Measurements from ENCODE around the gene GPNMB. TPM values are rescaled to one million over a fixed set of nuclear protein-coding genes. Genes with fewer than 3 reads are reported as not detected.

Gene GPNMB
- total RNA-seq, 1 donor from 2014 or later = 77.5 TPM

DNA sequence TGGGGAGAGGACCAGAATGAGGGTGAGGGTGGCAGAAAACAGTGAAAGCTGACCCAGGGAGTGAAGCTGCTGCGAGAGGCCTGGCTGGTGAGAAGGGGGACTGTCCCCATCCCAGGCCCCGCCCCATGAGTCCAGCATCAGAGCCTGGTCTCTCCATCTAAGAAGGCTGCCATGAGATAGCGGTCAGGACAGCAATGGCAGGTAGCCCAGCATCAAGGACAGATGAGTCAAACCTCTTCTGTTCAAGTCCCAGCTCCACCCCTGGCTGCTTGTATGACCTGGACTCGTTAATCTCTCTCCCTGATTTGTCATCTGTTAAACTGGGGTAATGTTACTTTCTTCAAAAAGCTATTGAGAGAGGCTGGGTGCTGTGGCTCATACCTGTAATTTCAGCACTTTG lies 22.2 kb downstream of the GPNMB start:
- DNase-seq (ENCODE audit: low spot score) = no peak

DNA sequence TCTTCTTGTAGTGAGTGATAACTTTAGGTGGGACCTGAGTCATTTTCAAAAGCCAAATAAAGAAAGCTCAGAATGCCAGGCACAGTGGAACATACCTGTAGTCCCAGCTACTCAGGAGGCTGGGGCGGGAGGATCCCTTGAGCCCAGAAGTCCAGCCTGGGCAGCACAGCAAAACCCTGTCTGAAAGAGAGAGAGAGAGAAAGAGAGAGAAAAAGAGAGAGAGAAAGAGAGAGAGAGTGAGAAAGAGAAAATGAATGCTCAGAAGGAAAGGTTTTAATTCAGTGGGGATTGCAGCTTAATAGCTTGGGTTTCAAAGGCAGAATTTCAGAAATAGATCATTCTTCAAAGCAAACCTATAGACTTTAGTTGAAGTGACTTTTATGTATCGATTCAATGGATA lies 25.7 kb downstream of the GPNMB start:
- no peak for DNase-seq (ENCODE audit: low spot score)

DNA sequence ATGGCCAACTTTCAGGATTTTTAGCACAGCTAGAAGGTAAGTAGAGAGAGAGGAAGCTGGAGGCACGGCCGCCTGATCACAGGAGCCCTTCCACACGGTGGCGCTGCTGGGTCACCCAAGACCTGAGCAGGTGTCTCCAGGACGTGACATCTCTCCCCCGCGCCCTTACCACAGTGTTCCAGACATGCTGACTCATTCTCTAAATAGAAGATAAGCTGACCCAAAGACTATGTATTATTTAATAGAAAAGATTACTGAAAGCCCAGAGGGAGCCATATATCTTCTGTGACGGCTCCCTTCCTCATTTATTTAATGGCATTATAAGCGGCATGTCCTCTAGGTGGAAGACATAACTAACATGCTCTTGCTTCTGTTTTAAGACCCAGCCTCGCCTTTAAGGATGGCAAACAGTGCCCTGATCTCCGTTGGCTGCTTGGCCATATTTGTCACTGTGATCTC lies 26.6 kb downstream of the GPNMB start:
- DNase-seq (ENCODE audit: low spot score) = peak; percentile 80

DNA sequence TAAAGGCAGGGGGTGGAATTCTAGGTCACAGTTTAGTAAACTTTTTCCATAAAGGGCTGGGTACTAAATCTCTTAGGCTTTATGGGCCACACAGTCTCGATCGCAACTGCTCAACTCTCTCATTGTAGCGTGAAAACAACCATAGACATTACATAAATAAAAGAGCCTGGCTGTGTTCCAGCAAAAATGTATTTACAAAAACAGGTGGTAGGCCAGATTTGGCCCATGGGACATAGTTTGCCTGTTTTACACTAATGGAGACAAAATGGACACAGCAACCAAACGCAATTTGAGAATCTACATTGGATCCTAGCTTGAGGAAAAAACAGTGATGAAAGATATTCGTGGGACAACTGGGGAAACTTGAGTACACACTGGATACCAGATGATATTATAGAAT lies 29.3 kb downstream of the GPNMB start:
- no peak for DNase-seq (ENCODE audit: low spot score)

DNA sequence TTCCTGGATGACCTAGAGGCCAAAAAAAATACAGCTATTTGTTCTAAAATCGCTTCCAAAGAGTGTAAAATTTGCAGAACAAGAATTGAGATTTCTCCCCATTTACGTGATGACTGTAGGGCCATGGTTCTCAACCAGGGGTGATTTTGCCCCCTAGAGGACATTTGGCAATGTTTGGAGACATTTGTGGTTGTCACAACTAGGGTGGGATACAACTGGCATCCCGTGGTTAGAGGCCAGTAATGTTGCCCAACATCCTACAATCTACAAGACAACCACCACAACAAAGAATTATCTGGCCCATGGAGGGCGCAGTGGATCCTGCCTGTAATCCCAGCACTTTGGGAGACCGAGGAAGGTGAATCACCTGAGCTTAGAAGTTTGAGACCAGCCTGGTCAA lies 29.8 kb downstream of the GPNMB start:
- no peak for DNase-seq (ENCODE audit: low spot score)

DNA sequence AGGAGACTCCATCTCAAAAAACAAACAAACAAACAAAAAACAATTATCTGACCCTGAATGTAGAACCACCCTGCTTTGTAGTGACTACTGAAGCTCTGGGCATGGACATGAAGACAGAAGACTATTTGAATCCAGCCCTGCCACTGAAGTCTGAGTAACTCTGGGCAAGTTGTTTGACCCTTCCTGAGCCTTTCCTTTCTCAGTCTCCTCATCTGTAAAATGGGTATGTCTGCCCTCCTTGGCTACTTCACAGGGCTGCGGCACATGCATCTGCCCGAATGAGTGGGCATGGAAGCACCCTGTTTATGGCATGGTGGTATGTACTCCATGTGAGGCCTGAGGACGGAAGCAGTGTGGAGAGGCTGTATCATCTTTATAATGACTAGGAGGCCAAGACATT lies 30.4 kb downstream of the GPNMB start:
- DNase-seq (ENCODE audit: low spot score) = no peak

DNA sequence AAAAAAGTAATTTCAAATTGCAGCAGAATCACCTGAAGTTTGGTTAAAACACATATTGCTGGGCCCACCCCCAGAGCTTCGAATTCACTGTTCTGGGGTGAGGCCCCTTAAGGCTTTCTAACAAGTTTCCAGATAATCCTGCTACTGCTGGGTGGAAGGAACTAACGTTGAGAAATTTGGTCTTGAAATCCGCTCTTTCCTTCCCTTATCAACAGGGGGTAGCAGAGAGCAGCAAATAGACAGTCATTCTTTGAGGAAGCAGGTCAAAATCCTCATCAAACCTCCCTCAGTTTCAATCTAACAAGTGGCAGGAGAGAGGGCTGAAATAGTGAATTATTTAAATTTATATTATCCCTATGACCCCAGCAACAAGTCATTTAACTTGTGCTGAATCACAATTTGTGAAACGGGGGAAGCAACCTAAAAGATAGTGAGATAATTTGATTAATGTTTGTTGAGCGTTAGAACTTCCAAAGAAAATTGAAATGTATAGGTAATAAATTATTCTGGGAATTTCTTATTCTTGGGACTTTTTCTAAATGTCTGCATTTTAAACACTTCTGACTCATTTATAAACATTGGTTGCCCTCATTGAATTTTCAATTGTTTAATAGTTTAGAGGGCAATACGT lies 30.9 kb downstream of the GPNMB start:
- peak; percentile 71 for DNase-seq (ENCODE audit: low spot score)

DNA sequence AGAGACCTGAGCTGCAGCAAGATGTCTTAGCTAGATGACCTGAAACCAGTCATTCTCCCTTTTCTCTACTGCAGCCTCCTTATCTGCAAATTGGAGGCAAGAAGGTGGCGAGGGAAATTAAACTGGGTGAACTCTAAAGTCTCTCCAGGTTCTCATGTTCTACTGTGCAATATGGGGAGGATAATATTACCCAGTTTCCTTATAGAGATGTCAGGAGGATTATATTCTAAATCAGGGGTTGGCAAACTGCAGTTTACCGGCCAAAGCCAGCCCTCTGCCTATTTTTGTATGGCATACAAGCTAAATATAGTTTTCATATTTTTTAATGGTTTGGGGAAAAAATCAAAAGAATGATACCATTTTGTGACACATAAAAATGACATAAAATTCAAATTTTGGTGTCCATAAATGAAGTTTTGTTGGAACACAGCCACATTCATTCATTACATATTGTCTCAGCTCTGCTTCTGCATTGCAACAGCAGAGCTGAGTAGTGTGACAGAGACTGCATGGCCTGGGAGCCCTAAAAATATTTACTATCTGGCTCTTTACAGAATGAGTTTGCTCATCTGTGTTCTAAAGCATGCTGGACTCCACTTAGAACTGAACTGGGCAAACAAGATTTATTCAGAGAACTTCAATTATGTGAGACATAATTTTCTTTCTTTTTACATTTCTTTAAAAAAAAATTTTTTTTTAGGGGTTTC lies 33.4 kb downstream of the GPNMB start:
- DNase-seq (ENCODE audit: low spot score) = no peak

DNA sequence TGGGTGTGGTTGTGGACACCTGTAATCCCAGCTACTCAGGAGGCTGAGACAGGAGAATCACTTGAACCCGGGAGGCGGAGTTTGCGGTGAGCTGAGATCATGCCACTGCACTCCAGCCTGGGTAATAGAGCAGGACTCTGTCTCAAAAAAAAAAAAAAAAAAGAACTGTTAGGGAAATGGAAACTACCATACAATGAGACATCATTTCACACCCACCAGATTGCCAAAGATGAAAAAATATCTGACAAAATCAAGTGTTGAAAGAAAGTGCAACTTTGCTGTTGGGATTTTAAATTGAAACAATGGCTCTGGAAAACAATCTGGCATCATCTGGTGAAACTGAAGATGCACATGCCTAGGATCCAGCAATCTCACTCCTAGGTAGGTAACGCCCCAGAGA lies 36.5 kb downstream of the GPNMB start:
- no peak for DNase-seq (ENCODE audit: low spot score)

DNA sequence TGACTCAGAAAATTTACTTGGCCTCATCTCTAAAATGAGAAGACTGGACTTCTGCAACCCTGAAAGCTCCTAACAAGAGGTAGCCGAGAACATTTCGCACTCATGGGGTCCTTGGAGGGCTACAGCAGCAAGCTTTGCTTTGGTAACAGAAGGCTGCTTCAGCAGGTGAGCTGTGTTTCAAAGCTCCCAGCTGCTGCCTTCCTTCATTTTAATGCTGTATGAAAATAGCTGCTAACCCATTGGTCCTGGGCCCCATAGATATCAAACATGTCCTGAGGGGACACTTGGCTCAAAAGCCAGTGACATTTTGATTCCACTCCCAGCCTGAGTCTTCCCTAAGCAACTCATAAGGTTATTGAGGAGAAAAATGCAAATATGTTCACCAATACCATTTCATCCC lies 38.3 kb downstream of the GPNMB start:
- DNase-seq (ENCODE audit: low spot score) = no peak

DNA sequence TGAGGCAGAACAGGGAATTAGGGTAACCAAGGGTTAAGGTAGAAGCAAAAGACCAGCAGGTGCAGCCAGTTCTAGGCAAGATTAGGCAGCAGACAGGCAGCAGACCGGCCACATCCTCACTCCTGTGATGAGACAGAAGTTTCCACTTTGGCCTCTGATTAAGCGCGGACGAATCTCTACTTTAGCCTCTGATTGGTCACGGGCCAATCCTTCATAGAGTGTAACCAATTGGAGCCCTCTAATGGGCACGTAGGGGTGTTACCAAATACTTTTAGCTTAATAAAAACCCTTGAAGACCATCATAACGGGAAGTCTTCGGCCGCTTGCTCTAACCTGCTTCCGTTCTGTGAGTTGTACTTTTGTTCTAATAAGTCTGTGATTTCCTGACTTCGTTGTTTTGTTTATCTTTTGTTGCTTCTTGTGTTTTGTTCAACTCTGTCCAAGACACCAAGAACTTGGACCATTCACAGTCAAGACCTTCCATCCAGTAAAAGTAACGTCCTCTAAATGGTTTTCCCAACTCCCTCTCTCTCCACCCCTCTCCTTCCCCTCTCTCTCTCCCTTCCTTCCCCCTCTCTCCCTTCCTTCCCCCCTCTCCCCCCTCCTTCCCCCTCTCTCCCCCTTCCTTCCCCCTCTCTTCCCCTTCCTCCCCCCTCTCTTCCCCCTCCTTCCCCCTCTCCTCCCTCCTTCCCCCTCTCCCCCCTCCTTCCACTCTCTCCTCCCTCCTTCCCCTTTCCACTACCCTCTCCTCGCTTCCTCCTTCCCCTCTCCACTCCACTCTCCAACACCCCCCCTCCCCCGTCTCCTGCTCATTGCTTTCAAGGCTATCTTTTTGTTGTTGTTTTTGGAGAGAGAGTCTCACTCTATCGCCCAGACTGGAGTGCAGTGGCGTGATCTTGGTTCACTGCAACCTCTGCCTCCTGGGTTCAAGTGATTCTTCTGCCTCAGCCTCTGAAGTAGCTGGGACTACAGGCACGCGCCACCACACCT lies 39.4 kb downstream of the GPNMB start:
- DNase-seq (ENCODE audit: low spot score) = no peak

DNA sequence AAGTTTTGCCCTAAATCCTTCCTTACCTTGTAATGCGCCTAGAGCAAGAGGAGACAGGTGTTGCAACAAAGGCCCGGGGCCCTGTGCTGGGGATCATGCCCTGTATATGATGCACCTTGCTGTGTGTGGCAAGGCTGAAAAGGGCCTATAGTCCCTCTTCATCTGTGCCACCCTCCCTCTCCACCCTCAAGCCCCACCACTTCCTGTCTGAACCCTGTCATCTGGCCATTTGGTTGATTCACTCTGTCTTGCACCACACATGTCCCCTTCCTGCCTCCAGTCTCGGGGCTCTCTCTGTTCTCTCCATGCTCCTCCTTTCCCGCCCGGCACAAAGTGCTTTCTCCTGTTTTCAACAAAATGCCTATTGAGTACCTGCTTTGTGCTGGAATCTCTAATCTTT lies 41.0 kb downstream of the GPNMB start:
- DNase-seq (ENCODE audit: low spot score) = no peak

DNA sequence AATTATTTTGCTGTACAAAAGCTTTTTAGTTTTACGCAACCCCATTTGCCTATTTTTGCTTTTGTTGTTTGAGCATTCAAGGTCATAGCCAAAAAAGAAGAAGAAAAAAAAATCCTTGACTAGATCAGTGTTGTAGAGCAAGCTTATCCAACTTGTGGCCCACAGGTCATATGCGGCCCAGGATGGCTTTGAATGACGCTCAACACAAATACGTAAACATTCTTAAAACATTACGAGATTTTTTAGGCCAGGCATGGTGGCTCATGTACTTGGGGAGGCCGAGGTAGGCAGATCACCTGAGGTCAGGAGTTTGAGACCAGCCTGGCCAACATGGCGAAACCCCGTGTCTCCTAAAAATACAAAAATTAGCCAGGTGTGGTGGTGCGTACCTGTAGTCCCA lies 44.4 kb downstream of the GPNMB start:
- no peak for DNase-seq (ENCODE audit: low spot score)

DNA sequence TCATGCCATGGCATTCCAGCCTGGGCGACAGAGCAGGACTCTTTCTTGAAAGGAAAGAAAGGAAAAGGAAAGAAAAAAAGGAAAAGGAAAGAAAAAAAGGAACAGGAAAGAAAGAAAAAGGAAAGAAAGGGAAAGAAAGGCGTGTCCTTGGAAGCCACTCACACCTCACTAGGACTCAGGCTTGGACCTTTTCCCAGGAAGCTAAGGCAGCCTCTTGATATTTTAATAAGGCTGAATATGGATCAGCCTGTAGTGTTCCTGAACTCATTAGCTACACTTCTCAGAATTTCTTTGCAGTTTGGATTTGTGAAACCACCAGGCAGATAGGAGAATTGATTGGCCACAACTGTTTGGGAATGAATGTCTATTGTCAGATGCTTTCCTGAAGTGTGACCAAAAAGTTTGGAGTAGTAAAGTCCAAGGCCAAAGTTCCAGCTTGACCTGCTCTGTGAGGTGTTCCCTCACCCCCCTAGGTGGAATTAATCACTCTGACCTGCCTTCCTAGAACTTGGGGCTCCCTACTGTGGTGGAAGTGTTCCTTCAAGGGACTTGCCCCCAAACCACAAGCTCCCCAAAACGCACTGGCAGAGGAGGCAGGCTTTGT lies 45.5 kb downstream of the GPNMB start:
- no peak for DNase-seq (ENCODE audit: low spot score)

DNA sequence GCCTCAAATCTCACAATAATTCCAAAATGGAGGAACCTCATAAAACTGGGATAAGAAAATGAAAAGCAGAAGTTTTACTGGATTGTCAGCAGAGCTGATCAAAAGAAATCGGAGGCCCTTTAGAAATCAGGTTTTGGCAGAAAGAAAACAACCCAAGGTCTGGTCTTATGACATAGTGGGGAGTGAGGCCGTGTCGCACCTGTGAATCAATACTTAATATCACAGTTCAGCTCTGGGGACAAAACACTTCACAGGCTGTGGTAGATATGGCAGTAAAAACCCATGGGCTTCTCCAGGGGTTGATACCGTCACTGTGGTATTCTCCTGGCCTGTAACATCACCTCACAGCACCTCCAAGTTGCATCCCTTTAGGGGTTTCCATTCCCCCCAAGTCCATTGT lies 46.0 kb downstream of the GPNMB start:
- no peak for DNase-seq (ENCODE audit: low spot score)

DNA sequence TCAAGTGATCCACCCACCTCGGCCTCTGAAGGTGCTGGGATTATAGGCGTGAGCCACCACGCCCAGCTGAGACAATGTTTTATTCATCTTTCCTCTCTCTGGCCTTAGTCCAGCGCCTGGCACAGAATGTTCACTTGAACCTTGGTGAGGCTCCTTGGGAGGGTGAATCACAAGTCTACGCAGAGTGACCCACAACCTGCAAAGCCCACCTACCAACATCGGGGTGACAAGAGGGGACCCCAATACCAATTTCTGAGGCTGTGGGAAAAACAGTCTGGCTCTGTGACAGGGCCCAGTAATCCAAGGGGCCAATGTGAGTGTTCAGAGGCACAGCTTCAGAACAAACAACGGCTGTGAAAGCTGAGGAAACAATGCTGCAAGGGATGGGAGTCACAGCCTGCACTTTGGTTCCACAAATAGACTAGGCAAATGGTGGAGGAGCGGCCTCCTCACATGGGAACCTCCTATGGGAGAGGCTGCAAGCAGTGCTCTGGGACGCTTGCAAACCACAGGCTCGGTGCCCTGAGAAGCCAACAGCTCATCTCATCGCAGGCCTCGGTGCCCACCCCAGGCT lies 47.0 kb downstream of the GPNMB start:
- no peak for DNase-seq (ENCODE audit: low spot score)

DNA sequence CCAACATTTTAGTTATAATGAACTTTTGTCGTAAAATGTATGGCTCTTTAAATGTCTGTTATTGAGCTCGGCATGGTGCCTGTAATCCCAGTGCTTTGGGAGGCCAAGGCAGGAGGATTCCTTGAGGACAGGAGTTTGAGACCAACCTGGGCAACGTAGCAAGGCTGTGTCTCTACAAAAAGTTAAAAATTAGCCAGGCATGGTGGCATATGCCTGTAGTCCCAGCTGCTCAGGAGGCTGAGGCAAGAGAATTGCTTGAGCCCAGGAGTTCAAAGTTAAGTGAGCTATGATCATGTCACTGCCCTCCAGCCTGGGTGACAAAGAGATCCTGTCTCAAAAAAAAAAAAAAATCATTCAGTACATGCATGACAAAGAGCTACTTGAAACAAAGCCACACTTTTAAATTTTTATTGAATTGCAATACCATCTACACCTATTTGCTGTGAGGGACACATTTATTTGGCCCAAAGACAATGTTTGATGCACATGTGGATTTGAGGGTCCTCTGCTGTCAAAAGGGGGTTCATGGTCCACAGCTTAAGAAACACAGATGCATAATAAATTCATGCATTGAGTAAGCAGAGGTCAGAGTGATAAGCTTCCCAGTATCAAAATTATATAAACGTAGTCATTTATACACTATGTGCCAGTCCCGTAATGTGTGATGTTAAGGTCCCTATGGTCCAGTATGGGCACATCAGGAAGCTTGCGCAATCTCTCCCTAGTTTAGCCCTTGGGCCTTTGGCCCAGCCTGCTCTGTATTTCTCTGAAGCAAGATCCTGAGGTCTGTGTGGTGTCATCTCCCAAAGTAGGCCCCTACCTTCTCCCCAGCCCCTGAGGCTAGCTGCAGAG lies 48.2 kb downstream of the GPNMB start:
- DNase-seq (ENCODE audit: low spot score) = no peak

DNA sequence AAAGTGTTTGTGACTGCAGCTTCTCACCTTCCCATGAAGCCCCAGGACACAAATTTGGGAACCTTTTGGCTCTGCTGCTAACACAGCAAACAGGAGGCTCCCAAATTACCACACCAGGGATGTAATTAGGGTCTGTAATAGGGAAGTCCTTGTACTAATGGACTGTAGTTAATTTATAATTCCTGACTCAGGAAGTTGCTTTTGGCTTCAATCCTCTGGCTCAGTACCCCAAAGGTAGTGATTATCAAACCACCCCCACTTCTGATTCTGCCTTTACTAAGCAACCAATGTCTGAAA lies 48.8 kb downstream of the GPNMB start:
- DNase-seq (ENCODE audit: low spot score) = no peak

DNA sequence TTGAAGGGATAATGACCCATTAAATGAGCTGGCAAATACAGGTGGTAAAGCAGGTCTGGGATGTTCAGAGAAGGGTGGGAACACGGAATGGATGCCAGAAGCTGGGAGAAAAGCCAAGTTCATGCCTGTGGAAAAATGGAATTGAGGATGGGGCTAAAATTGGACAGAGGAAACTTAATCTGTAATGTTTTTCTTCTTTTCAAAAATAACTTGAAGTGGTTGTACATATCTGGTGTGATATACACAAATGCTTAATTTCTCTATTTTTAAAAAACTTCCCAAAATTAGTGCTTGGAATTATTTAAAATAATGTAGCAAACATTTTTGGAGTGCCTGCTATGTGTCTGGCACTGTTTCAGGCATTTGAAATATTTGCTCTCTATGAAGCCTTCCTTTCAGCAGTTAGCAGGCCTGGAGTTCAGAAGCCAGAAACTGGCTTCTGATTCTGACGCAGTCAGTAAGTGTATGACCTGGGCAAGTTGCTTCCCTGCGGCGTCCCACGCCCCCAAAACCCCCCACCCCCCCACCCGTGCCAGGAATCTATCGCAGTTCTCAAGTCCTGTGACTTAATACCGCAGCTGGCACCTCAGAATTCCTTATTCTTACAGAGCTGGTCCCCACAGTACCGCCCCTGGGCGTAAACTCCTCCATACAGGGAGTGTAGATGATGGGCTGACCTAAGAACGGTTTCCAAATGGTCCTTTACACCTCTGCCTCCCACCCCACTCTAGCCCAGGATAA lies 51.7 kb downstream of the GPNMB start:
- peak; percentile 65 for DNase-seq (ENCODE audit: low spot score)
